ENCODE results near the gene ARHGEF40.
A peak's percentile ranks its signal among the peaks of the same experiment; 100 is the strongest.

The ARHGEF40 gene

GRCh38 chr14:21070083-21070609 lies at the start of gene ARHGEF40:
Gene ARHGEF40 (plus strand): TSS chr14:21070304. CDS start chr14:21070397, 93 bp downstream.
- Histone ChIP-seq H3K27me3 (ENCODE audit: control insufficient read depth, insufficient read depth, low read length) (peaks cover 18% of the 10 kb centered on the region), H3K9me3 (ENCODE audit: control insufficient read depth, insufficient read depth, low read depth, low read length) (no peaks in the 10 kb centered on the region), H3K9ac (ENCODE audit: low read length) (peak within 1 kb of the TSS; percentile 89), H3K4me1 (ENCODE audit: control insufficient read depth, insufficient read depth, low read length) (peaks cover 9% of the 10 kb centered on the region), H3K36me3 (ENCODE audit: control insufficient read depth, insufficient read depth, low read length) (peaks cover 24% of the 10 kb centered on the region), H3K27ac (ENCODE audit: low read depth, low read length) (peak within 1 kb of the TSS; percentile 83; the same call in 1 of the 2 replicates), H3K4me3 (ENCODE audit: low read depth, low read length) (peak within 1 kb of the TSS; percentile 82)

GRCh38 chr14:21020977-21021545 lies 49.0 kb upstream of the ARHGEF40 start:
- Histone ChIP-seq H3K27me3 (ENCODE audit: control insufficient read depth, insufficient read depth, low read length) (peaks cover 32% of the 10 kb centered on the region), H3K9me3 (ENCODE audit: control insufficient read depth, insufficient read depth, low read depth, low read length) (no peaks in the 10 kb centered on the region), H3K9ac (ENCODE audit: low read length) (no peak overlapping the region), H3K36me3 (ENCODE audit: control insufficient read depth, insufficient read depth, low read length) (peaks cover 6% of the 10 kb centered on the region), H3K4me3 (ENCODE audit: low read depth, low read length) (no peak overlapping the region), H3K27ac (ENCODE audit: low read depth, low read length) (no peak overlapping the region), H3K4me1 (ENCODE audit: control insufficient read depth, insufficient read depth, low read length) (peaks cover 22% of the 10 kb centered on the region)

- peaks cover 32% of the 10 kb centered on the region for H3K27me3 ChIP-seq (ENCODE audit: control insufficient read depth, insufficient read depth, low read length)
- H3K36me3 ChIP-seq (ENCODE audit: control insufficient read depth, insufficient read depth, low read length) = peaks cover 3% of the 10 kb centered on the region
- H3K4me1 ChIP-seq (ENCODE audit: control insufficient read depth, insufficient read depth, low read length) = peaks cover 35% of the 10 kb centered on the region
- H3K4me3 ChIP-seq (ENCODE audit: low read depth, low read length) = no peak overlapping the region
- no peak overlapping the region for H3K9ac ChIP-seq (ENCODE audit: low read length)
- H3K9me3 ChIP-seq (ENCODE audit: control insufficient read depth, insufficient read depth, low read depth, low read length) = no peaks in the 10 kb centered on the region
- H3K27ac ChIP-seq (ENCODE audit: low read depth, low read length) = no peak overlapping the region
Observed at GRCh38 chr14:21022686-21023085, 47.4 kb upstream of the ARHGEF40 start.

GRCh38 chr14:21023174-21023573 lies 46.9 kb upstream of the ARHGEF40 start:
- Histone ChIP-seq H3K36me3 (ENCODE audit: control insufficient read depth, insufficient read depth, low read length) (no peaks in the 10 kb centered on the region; the same call in 1 of the 2 replicates), H3K4me3 (ENCODE audit: low read depth, low read length) (0 out of 2 replicates have a peak overlapping the region, but pooled peaks have one; percentile 93), H3K27me3 (ENCODE audit: control insufficient read depth, insufficient read depth, low read length) (peaks cover 32% of the 10 kb centered on the region), H3K9ac (ENCODE audit: low read length) (no peak overlapping the region), H3K9me3 (ENCODE audit: control insufficient read depth, insufficient read depth, low read depth, low read length) (no peaks in the 10 kb centered on the region), H3K27ac (ENCODE audit: low read depth, low read length) (no peak overlapping the region), H3K4me1 (ENCODE audit: control insufficient read depth, insufficient read depth, low read length) (peaks cover 35% of the 10 kb centered on the region)

GRCh38 chr14:21023817-21024584 lies 46.1 kb upstream of the ARHGEF40 start:
- peak overlapping the region; percentile 93 for H3K4me3 ChIP-seq (ENCODE audit: low read depth, low read length)
- peaks cover 35% of the 10 kb centered on the region for H3K4me1 ChIP-seq (ENCODE audit: control insufficient read depth, insufficient read depth, low read length)
- peaks cover 32% of the 10 kb centered on the region for H3K27me3 ChIP-seq (ENCODE audit: control insufficient read depth, insufficient read depth, low read length)
- H3K9ac ChIP-seq (ENCODE audit: low read length) = peak overlapping the region; percentile 85
- no peaks in the 10 kb centered on the region; the same call in 1 of the 2 replicates for H3K36me3 ChIP-seq (ENCODE audit: control insufficient read depth, insufficient read depth, low read length)
- no peak overlapping the region; the same call in 1 of the 2 replicates for H3K27ac ChIP-seq (ENCODE audit: low read depth, low read length)
- no peaks in the 10 kb centered on the region for H3K9me3 ChIP-seq (ENCODE audit: control insufficient read depth, insufficient read depth, low read depth, low read length)

GRCh38 chr14:21024585-21025370 lies 45.3 kb upstream of the ARHGEF40 start, which contains the start of gene NDRG2:
Gene NDRG2 (minus strand): TSS chr14:21025061. CDS start chr14:21023315, 1,746 bp downstream.
- Histone ChIP-seq H3K4me1 (ENCODE audit: control insufficient read depth, insufficient read depth, low read length) (peaks cover 35% of the 10 kb centered on the region), H3K27me3 (ENCODE audit: control insufficient read depth, insufficient read depth, low read length) (peaks cover 32% of the 10 kb centered on the region), H3K27ac (ENCODE audit: low read depth, low read length) (peak within 1 kb of the TSS; percentile 60; the same call in 1 of the 2 replicates), H3K4me3 (ENCODE audit: low read depth, low read length) (peak within 1 kb of the TSS; percentile 93), H3K9ac (ENCODE audit: low read length) (peak within 1 kb of the TSS; percentile 85), H3K9me3 (ENCODE audit: control insufficient read depth, insufficient read depth, low read depth, low read length) (no peaks in the 10 kb centered on the region), H3K36me3 (ENCODE audit: control insufficient read depth, insufficient read depth, low read length) (no peaks in the 10 kb centered on the region; the same call in 1 of the 2 replicates)

- H3K9ac ChIP-seq (ENCODE audit: low read length) = peak overlapping the region; percentile 78
- no peaks in the 10 kb centered on the region; the same call in 1 of the 2 replicates for H3K36me3 ChIP-seq (ENCODE audit: control insufficient read depth, insufficient read depth, low read length)
- H3K4me1 ChIP-seq (ENCODE audit: control insufficient read depth, insufficient read depth, low read length) = peaks cover 35% of the 10 kb centered on the region
- H3K27ac ChIP-seq (ENCODE audit: low read depth, low read length) = peak overlapping the region; percentile 60; the same call in 1 of the 2 replicates
- no peaks in the 10 kb centered on the region for H3K9me3 ChIP-seq (ENCODE audit: control insufficient read depth, insufficient read depth, low read depth, low read length)
- H3K27me3 ChIP-seq (ENCODE audit: control insufficient read depth, insufficient read depth, low read length) = peaks cover 32% of the 10 kb centered on the region
- H3K4me3 ChIP-seq (ENCODE audit: low read depth, low read length) = peak overlapping the region; percentile 89
Observed at GRCh38 chr14:21025371-21026273, 44.5 kb upstream of the ARHGEF40 start.

GRCh38 chr14:21026274-21026987 lies 43.7 kb upstream of the ARHGEF40 start:
- no peak overlapping the region for H3K27ac ChIP-seq (ENCODE audit: low read depth, low read length)
- no peaks in the 10 kb centered on the region; the same call in 1 of the 2 replicates for H3K36me3 ChIP-seq (ENCODE audit: control insufficient read depth, insufficient read depth, low read length)
- H3K9ac ChIP-seq (ENCODE audit: low read length) = peak overlapping the region; percentile 11
- H3K4me3 ChIP-seq (ENCODE audit: low read depth, low read length) = peak overlapping the region; percentile 54
- H3K9me3 ChIP-seq (ENCODE audit: control insufficient read depth, insufficient read depth, low read depth, low read length) = no peaks in the 10 kb centered on the region
- peaks cover 35% of the 10 kb centered on the region for H3K4me1 ChIP-seq (ENCODE audit: control insufficient read depth, insufficient read depth, low read length)
- peaks cover 32% of the 10 kb centered on the region for H3K27me3 ChIP-seq (ENCODE audit: control insufficient read depth, insufficient read depth, low read length)

- Histone ChIP-seq H3K4me3 (ENCODE audit: low read depth, low read length) (0 out of 2 replicates have a peak overlapping the region, but pooled peaks have one; percentile 19), H3K4me1 (ENCODE audit: control insufficient read depth, insufficient read depth, low read length) (peaks cover 35% of the 10 kb centered on the region), H3K27ac (ENCODE audit: low read depth, low read length) (no peak overlapping the region), H3K9ac (ENCODE audit: low read length) (no peak overlapping the region), H3K36me3 (ENCODE audit: control insufficient read depth, insufficient read depth, low read length) (no peaks in the 10 kb centered on the region), H3K27me3 (ENCODE audit: control insufficient read depth, insufficient read depth, low read length) (peaks cover 28% of the 10 kb centered on the region), H3K9me3 (ENCODE audit: control insufficient read depth, insufficient read depth, low read depth, low read length) (no peaks in the 10 kb centered on the region)
Observed at GRCh38 chr14:21026988-21027315, 43.2 kb upstream of the ARHGEF40 start.
